HG03175 (cell line): ENCODE measurements around the gene SGSH.
"Not testable (repeated sequence)": the region's sequence is repeated elsewhere in the genome, so short reads cannot be mapped to it uniquely, and the experiment has no call there.

ENCODE experiments used
- ATAC-seq: cut with Tn5 transposase; IDR thresholded peaks from one replicate; pipeline ENCODE4 v1.9.1; 2021; ENCODE audit warnings: mild to moderate bottlenecking, moderate library complexity; ENCODE audit not compliant: unreplicated experiment

SGSH gene

DNA sequence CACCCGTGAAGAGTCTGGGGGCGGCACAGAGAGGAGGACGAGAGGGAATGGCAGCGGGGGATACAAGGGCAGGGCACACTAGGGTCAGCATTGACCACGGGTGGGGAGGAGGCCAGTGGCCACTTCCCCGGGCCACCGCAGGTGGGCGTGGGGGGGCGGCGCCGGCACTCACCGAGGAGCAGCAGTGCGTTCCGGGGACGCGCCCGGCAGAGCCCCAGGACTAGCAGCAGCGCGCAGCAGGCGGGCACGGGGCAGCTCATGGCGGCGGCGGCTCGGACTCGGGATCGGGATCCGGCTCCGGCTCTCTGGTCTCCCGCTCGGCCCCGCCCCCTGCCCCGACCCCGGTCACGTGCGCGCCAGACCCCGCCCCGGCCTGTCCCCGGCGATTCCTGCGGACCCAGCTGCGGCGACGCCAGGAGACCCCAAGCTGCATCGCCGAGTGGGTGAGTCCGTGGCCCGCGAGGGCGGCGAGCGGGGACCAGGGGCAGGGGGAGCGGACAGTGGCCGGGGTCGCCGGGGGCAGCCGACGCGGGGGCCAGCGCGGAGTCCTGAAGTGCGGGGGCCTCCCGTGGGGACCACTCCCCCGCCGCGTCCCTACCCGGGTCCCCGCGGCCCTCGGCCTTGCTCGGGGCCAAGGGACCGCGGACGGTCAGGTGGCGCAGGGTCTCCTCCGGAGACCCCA lies at the start of gene SGSH, which contains the start of gene SLC26A11:
Gene SGSH, minus strand, starts transcription at position 280 of the 682 bp plus-strand sequence. Its CDS starts 20 bp downstream, at position 260.
Gene SLC26A11, plus strand, starts transcription at position 374 of the 682 bp plus-strand sequence. CDS start 1,134 bp downstream, outside the sequence.
- peak; percentile 48 for ATAC-seq

DNA sequence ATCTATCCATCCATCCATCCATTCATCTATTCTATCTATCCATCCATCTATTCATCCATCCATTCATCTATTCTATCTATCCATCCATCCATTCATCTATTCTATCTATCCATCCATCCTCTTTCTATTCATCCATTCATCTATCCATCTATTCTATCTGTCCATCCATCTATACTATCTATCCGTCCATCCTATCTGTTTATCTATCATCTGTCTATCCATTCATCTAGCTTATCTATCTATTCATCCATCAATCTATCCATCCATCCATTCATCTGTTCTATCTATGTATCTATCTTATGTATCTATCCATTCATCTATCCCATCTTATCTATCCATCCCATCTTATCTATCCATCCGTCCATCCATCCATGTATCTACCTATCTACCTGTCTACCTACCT lies 49.3 kb upstream of the SGSH start:
- ATAC-seq: no peak

DNA sequence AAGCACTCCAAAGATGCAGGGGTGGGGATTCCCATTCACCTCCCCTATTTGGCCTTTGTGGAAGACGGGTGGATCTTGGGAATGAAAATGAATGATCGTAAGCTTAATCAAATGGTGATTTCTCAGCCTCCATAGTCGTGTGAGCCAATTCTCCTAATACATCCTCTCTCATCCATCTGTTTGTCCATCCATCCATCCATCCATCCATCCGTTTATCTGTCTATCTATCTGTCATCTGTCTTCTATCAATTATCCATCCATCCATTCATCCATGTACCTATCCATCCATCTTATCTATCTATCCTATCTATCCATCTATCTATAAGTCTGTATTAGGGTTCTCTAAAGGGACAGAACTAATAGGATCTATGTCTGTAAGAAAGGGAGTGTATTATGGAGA lies 48.3 kb upstream of the SGSH start:
- ATAC-seq: no peak

DNA sequence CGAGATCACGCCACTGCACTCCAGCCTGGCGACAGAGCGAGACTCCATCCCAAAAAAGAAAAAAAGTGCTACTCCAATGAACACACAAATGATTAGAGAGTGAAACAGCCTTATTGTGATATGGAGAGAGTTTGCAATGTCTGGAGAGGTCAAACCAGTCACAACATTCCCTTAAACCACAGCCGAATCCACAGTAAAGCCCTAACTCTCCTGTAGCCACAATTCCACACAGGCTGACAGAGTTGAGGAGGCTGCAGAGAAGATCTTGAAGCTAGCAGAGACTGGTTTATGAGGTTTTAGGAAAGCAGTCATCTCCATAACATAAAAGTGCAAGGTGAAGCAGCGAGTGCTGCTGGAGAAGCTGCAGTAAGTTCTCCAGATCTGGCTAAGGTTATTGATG lies 47.3 kb upstream of the SGSH start:
- no peak for ATAC-seq

DNA sequence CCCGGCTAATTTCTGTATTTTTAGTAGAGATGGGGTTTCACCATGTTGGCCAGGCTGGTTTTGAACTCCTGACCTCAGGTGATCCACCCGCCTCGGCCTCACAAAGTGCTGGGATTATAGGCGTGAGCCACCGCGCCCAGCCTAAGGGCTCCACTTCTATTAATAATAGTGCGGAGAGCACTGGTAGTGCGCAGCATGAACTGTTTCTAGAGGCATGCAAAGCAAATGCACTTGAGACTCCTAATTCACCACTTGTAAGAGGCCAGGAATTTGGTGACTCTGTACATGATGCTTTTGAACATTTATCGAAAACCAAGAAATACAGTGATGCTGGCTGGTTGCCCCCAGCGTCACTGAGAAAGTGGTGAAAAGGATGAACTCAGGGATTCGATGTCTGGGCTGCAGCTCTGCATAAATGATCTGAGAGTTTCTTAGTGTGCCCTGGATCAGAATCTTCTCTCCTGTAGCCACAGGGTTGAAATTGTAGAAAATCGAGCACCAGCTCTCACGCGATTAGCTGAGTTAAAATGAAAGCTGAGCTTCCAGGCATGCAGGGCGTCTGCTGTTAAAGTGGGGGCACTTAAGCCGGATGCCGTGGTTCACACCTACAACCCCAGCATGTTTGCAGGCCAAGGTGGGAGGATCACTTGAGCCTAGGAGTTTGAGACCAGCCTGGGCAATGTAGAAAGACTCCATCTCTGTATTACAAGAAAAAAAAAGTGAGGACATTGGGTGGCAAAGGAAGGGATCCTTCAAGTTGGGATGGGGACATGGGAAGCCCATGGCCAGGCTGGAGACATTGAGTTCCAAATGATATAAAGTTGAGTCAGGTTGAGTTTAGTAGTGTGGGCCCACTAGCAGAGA lies 45.3 kb upstream of the SGSH start:
- ATAC-seq: no peak

DNA sequence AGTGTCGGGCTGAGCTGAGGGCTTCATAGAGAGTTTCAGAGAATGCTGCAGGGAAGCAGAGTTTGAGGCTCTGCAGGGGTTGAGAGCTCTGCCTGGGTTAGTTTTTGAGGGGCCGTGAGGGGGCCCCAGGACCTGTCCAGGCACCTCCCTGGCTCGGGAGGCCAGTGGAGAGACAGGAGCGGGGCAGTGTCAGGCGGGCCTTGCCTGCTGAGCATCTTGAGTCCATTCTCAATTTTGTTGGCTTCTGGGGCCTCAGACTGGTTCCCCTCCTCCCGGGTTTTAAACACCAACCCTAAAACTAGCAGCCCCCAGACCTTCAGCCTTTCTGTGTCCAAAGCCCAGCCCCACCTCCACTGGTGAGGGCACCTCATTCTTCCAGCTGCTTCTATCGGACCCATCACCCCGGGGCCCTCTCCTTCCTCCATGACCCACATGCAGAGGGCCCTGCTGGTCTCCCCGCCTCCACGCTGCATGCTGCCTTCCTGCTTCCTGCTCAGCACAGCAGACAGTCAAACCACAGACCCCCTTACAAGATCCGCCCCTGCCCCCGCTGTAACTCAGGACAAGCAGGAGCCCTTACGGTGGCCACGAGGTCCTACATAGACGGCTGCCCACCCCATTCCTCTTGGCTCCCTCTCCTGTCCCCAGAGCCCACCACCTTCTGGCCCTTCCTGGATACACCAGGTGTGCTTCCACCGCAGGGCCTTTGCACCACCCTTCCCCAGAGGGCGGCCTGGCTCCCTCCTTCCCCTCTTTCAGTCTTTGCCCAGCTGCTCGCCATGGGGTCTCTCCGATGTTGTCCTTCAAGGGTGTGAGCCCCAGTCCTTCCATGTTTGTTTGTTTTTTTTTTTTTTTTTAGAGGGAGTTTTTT lies 44.3 kb upstream of the SGSH start:
- no peak for ATAC-seq

DNA sequence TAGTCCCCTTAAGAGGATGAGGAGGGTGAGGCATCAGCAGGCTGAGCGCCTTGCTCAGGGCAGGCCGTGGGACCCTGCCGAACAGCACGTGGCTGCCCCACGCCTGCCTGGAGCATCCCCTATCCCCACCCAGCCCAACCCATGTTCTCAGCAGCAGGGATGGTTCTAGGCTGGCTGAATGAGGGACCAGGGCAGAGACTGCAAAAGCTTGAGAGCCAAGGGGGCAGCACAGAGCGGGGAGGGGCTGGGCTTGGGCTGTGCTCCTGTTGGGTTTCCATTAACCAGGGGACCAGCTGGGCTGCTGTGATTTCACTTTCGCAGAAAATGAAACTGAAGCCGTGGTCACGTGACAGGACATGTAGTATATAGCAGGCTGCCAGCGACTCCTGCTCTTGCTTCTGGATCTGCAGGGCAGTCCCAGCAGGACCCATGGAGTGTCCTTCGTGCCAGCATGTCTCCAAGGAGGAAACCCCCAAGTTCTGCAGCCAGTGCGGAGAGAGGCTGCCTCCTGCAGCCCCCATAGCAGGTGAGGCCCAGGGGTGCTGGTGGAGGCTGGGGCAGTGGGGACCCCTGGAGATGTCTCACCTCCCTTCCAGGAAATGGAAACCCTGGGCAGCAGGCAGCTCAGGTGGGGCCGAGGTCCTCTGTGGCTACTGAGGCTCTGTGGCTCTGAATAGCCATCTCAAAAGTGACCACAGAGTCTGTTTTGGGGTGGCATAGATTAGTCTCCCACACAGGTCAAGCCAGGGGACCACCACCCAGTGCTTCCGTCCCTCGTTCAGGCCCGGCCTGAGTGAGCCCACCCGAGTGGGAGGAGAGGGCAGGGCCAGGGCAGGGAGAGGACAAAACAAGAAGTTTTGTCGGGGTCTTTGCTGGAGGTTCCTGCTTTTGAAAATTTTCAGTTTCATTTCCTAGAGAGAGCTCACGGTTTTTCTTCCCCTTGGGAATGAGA lies 43.4 kb upstream of the SGSH start:
- ATAC-seq: peak; percentile 39

DNA sequence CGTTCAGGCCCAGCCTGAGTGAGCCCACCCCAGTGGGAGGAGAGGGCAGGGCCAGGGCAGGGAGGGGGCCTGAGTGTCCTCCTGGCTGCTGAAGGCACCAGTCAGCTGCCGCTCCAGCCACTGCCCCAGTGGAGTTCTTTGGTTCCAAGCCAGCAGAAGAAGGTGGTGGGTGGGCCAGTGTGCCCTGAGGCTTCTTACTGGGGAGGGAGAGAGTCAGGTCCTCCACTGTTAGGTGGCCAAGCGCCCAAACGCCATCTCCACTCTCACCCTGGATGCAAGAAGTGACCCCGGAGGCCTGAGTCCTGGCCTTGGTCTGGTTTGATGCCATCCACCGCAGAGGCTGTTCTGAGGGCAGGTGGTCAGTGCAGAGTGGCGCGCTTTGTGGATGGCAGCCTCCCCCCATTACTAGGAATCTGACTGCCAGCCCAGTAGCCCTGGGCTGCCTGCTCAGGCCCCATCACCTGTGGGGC lies 42.7 kb upstream of the SGSH start:
- ATAC-seq: no peak

DNA sequence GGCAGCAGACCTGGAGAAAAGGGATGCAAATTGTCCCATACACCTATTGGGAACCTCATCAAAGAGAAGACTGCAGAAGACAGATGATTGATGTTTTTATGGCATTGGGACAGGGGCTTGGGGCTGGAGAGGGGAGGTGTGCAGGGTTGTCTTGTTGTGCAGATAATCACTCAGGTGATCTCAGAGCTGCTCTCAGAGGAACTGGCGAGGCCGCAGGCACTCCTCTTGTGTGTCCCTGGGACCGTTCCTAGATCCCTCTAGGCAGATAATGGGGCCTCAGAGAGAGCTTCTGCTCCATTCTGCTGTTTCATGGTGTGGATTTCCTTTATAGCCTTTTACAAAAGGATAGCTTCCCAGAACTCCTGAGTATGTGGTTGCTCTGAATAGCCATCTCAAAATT lies 42.2 kb upstream of the SGSH start:
- ATAC-seq: no peak

DNA sequence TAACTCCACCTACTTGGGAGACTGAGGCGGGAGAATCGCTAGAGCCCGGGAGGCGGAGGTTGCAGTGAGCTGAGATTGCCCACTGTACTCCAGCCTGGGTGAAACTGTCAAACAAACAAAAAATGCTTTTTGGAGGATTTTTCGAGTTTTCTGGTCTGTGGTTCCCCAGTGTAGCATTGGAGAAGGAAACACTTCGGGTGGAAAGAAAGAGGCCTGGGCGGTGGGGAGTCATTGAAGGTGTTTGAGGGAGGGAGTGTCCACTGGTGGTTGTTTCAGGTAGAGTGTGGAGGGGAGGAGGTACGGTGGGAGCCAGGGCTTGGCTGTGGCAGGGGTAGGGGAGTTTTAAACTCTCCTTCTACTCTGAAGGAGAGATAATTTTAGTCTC lies 41.8 kb upstream of the SGSH start:
- ATAC-seq: no peak

DNA sequence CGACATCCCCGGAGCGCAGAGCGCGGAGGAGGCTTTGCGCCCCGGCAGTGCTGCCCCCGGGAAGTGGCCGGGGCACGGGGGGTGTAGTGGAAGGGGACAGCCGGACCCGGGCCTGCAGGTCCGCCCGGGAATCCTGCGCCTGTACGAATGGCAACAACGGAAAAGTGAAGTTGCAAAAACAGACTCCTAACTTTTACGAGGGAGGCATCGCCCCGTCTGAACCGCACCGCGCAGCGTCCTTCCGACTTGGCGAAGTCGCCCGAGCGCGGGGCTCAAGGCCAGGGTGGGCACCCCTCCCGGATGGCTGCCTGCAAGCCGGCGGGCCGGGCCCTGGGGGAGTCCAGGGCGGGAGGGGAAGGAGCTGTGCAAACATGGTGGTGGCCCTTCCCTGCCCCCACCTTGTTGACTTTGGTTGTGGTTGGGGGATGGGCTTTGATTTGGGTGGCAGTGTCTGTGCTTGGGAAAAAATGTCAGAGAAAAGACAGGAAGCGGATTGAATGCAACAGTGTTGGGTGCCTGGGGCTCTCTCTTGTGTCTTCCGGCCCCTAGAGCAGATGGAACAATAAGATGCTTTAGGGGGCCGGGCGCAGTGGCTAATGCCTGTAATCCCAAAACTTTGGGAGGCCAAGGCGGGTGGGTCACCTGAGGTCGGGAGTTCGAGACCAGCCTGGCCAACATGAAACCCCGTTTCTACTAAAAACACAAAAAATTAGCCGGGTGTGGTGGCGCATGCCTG lies 41.2 kb upstream of the SGSH start:
- ATAC-seq: no peak

DNA sequence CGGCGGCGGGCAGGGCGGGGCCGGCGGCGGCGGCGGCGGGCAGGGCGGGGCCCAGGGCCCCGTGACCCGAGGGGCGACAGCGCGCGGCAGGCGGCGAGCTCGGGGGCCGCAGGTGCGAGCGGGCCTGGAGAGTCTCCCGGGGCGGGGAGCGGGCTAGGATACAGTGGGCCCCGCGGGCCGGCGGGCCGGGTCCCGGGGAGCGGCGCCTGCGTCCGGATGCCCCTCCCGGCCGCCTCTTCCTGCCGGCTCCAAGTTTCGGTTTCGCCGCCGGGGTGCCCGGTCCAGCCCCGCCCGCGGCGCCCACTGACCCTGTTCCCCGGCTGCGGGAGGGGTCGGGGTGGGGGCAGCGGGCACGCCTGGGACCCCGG lies 40.6 kb upstream of the SGSH start, which contains the start of gene RNF213:
Gene RNF213, plus strand, starts transcription at position 62 of the 368 bp plus-strand sequence. CDS start 2,830 bp downstream, outside the sequence.
- no peak for ATAC-seq

DNA sequence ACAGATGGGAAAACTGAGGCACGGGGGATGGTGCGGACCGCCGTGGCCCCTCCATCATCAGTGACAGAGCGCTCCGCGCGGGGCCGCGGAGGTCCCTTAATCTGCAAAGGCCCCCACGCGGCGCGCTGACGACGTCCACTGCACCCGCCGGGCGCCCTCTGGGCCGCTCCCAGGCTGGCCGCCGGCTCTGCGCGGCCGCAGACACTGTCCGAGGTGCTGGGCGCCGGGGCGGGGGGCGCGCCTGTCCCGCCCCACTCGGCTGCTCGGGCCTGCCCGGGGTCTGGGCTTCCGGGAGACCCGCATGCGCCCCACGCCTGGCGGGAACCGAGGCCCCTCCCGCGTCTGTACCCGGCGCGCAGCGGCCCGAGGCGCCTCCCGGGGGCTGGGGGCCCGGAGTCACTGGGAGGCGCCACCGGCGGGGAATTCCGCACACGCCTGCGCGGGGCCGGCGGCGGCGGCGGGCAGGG lies 40.0 kb upstream of the SGSH start:
- ATAC-seq: peak; percentile 29

DNA sequence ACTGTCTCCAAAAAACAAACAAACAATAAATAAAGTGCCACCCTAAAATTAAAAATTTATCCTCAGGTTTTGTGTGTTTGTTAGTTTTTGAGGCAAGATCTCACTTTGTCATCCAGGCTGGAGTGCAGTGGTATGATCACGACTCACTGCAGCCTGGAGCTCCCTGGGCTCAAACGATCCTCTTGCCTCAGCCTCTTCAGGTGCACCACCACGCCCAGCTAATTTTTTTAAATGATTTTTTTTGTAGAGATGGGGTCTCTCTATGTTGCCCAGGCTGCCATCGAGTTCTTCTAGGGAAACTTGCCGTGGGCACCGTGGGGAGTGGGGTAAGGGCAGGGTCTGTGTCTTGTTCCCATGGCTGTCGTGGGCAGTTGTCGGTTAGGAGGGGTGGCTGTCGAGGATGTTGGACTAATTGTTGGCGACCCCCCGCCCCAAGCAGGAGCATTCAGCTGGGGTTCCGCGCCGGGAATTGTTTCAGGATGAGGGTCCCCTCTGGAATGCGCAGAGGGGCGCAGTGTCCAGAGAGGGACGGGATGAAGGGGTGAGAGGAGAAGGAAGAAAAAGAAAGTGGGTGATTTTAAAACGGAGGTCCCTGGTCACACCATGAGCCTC lies 39.4 kb upstream of the SGSH start:
- no peak for ATAC-seq

DNA sequence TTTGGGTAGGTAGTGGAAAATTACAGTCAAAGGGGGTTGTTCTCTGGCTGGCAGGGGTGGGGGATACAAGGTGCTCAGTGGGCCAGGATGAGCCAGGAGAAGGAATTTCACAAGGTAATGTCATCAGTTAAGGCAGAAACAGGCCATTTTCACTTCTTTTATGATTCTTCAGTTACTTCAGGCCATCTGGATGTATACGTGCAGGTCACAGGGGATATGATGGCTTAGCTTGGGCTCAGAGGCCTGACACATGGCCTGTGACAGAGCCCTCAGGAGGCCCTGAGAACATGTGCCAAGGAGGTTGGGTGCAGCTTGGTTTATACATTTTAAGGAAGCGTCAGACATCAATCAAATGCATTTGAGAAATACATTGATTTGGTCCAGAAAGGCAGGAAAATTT lies 38.2 kb upstream of the SGSH start:
- ATAC-seq: not testable (repeated sequence)

DNA sequence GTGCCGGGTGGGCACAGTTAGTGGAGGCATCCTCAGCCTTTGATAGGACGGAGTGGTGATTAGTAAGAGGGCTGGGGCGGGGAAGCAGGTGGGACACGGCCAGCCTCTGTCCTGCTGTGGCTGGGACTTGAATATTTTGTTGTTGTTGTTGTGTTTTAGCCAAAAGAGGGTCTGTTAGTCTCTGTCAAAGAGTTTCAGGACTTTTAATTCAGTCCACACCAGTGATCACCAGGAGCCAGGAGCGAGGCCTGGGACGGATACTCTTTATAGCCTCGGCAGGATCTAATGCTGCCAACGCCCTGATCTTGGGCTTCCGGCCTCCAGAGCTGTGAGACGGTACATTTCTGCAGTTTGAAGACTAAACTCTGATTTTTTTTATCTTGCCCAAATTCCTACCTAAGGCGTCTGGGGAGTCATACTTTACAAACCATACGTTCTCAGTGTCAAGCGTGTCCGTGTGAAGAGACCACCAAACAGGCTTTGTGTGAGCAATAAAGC lies 37.6 kb upstream of the SGSH start:
- ATAC-seq: no peak

DNA sequence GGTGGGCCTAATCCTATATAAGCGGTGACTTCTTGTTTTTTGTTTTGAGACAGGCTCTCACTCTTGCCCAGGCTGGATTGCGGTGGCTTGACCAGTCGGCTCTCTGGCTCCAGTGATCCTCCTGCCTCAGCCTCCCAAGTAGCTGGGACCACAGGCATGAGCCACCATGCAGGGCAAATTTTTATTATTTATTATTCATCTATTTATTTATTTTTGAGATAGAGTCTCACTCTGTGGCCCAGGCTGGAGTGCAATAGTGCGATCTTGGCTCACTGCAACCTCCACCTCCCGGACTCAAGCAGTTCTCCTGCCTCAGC lies 35.9 kb upstream of the SGSH start:
- ATAC-seq: no peak

DNA sequence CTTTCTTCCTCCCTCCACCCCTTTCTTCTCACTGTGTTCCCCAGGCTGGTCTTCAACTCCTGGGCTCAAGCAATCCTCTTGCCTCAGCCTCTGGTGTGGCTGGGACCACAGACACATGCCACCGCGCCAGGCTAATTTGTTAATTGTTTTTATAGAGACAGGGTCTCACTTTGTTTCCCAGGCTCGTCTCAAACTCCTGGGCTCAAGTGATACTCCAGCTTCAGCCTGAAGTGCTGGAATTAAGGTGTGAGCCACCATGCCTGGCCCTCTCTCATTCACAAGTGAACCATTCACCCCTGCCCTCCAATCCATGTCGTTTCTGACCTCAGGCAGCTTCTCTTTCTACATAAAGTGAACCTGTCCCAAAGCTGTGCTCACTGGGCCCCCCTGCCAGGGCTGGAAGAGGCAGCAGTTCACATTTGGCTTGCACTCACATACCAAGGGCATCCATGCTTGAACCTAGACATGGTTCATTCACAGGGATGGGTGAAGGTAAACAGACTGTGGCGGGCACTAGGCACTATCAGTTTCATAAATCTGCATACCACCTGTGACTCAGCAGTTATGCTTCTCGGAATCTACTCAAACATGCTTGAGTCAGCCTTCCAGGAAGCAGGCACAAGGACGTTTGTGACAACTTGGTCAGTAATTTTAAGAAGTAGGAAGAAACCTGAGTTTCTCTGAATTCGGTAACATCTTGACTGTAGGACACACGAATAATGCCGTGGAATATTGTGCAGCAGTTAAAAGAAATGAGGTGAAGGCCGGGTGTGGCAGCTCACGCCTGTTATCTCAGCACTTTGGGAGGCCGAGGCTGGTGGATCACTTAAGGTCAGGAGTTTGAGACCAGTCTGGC lies 34.5 kb upstream of the SGSH start:
- no peak for ATAC-seq
